B cell (primary cell): Measurements from ENCODE around the gene MME.

Source experiments
- EZH2 ChIP-seq: IDR thresholded peaks from 2 replicates; pipeline ENCODE4 v1.6.1; 2012; ENCODE audit warnings: borderline replicate concordance, low read depth, mild to moderate bottlenecking, moderate library complexity, low read length; ENCODE audit not compliant: insufficient read depth, poor library complexity, severe bottlenecking
- TF ChIP-seq, protein P1 (sequence below): fragments of 200-600 bp; IDR thresholded peaks from one replicate; pipeline ENCODE4 v1.8.0; 2022; ENCODE audit warnings: antibody characterized with exemption, mild to moderate bottlenecking

DNA sequence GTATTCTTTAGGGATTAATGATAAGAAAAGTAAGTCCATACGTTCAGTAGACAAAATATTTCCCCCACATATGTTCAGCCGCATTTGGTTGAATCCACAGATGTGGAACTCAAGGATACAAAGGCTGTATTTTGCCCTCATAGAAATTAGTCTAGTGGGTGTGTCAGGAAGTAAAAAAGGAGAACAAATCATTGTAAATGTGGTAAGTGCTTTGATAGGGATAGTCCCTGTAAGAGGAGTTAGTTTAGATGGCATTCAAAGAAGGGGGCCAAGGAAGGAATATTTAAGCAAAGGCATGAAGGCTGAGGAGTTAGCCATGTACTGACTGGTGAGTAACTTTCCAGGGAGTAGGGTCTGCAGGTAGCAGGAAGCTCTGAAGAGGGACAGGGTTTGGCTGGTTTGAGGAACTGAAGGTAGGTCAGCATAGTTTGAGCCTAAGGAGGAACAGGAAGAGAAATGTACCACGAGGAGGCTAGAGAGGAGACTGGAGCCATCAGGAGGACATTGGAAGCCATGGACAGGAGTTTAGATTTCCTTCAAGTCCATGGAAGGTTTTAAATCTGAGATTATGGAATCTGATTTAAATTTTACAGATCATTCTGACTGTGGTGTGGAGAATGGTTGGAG, 98.8 kb downstream of the MME start:
- TF ChIP-seq, protein P1, sequence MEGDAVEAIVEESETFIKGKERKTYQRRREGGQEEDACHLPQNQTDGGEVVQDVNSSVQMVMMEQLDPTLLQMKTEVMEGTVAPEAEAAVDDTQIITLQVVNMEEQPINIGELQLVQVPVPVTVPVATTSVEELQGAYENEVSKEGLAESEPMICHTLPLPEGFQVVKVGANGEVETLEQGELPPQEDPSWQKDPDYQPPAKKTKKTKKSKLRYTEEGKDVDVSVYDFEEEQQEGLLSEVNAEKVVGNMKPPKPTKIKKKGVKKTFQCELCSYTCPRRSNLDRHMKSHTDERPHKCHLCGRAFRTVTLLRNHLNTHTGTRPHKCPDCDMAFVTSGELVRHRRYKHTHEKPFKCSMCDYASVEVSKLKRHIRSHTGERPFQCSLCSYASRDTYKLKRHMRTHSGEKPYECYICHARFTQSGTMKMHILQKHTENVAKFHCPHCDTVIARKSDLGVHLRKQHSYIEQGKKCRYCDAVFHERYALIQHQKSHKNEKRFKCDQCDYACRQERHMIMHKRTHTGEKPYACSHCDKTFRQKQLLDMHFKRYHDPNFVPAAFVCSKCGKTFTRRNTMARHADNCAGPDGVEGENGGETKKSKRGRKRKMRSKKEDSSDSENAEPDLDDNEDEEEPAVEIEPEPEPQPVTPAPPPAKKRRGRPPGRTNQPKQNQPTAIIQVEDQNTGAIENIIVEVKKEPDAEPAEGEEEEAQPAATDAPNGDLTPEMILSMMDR = no peak
- TF ChIP-seq EZH2 = no peak
